ENCODE data around the gene TGFBR3. TPM values are rescaled to one million over a fixed set of nuclear protein-coding genes. Genes with fewer than 3 reads are reported as not detected.
"Not testable (repeated sequence)": the region's sequence is repeated elsewhere in the genome, so short reads cannot be mapped to it uniquely, and the experiment has no call there.

The TGFBR3 gene
- total RNA-seq, 1 experiment from 2014 or later = 7.7 TPM

DNA sequence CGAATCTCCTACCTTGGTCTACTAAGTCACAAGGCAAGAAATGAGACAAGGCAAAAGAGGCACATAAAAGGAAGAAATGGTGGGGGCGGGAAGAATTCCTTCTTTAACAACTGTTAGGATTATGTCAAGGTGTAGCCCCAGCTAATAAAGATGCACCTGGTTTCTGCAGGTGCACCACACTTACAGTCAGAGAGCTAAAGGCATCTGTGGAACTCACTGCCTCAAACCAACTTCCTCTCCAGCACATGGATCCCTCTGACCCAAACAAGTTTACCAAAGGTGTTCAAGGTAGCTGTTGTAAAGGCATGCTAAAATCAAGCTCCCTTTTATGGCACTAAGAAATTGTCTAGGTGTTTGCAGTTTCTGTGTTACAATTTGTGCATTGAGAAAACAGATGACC, 38.1 kb downstream of the TGFBR3 start:
- DNase-seq = no peak
- H3K27me3 ChIP-seq = no peaks in the 10 kb centered on the region
- no peak overlapping the region for H3K4me3 ChIP-seq
- no peak overlapping the region for H3K27ac ChIP-seq
- 0 out of 2 replicates have a peak, but pooled peaks cover 3% of the 10 kb centered on the region for H3K9me3 ChIP-seq (replicated peaks)
- no peaks in the 10 kb centered on the region for H3K36me3 ChIP-seq
- H3K4me1 ChIP-seq = peaks cover 10% of the 10 kb centered on the region

DNA sequence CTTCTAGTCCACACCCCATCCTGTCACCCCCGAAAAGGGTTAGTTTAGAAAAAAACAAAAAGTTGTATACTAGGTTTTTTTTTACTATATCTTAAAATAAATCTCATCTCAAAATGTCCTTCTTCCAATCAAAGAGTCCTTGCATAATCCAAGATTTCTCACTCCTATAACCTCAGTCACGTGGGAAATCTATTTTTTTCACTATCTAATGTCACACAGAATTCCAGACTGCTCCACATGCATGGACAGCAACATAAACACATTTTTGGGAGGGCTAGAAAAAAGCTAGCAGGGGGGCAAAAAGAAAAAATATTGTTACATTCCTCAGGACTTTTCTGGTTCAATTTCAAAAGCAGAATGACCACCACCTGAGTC, 39.3 kb downstream of the TGFBR3 start:
- Histone ChIP-seq H3K27ac (no peak overlapping the region), H3K9me3 (replicated peaks) (0 out of 2 replicates have a peak, but pooled peaks cover 3% of the 10 kb centered on the region), H3K4me1 (peaks cover 10% of the 10 kb centered on the region), H3K27me3 (no peaks in the 10 kb centered on the region), H3K36me3 (no peaks in the 10 kb centered on the region), H3K4me3 (no peak overlapping the region)
- DNase-seq = no peak

DNA sequence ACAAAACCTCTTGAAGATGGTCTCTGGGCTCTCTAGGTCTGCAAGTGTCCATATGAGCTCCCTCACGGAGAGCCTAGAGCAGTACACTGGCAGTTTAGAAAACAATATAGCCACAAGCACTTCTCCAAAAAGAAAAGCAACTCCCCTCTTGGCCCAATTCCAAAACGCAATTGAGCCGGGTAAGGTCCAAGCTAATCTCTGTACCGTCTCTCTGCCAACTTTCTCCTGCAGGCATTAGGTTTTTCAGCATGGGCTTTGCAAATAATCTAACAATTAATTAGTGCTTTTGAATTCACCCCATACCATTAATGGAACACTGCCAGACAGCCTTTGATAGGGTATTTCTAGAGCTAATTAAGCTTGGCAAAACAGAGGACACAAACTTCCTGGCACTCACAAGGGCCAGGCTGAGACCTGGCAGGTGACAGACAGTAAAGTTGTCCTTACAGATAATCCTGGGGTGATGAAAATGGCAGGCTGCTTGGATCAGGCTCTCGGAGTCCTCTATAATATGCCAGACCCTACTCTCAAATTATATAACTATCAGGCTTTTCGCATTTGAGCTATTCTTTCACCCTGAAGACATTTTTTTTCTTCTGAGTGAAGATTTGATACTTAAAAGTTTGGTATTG, 39.8 kb downstream of the TGFBR3 start:
- 0 out of 2 replicates have a peak, but pooled peaks cover 3% of the 10 kb centered on the region for H3K9me3 ChIP-seq (replicated peaks)
- DNase-seq = peak; percentile 71 to 89
- no peak overlapping the region for H3K27ac ChIP-seq
- H3K4me3 ChIP-seq = no peak overlapping the region
- no peaks in the 10 kb centered on the region for H3K36me3 ChIP-seq
- H3K27me3 ChIP-seq = no peaks in the 10 kb centered on the region
- H3K4me1 ChIP-seq = peaks cover 10% of the 10 kb centered on the region

DNA sequence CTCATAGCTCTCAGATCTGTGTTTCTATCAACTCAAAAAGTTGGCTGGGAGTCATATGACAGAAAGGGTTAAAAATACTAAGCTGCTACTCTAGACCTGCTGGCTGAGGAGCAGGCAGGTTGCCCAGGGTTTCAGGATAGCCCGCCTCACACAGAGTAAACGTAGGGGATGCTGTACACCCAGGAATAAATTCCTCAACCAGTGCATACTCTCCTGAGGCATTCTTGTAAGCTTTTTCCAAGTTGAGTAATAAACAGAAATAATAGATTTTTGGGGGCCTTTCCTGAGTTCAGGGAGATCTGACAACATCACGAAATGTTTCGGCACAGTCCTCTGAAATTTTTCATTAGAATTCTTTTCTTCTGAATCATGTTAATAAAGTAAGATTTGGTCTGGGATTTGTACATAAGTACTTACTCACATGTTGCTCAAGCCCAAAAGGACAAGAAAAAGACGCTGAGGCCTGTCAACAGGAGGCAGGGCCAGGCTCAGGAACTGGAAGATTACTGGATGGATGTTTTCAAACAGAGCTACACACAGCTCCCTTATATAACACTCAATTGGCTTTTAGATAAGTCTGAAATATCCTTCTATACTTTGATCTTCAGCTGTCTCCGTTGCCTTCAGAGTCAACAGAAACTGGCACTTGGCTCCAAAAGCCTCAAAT, 41.0 kb downstream of the TGFBR3 start:
- no peak for DNase-seq
- no peak overlapping the region for H3K27ac ChIP-seq

DNA sequence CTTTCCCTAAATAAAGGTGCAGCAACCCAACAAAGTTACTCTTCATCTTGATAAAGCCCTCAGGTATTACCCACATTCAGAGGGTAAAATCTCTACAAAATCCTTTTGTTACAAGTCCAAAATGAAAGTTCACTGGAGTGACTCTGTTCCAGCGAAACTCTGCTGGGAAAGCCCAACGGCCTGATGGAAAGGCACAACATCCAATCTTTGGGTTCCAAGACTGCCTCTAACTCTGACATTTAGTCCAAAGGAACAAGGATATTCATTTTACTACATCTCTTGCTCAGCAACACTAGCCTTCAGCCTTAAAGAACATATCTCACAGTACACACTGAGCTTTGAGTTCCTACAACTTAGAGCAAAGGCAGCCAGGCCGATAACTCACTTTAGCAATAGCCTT, 42.1 kb downstream of the TGFBR3 start:
- no peak overlapping the region for H3K27ac ChIP-seq
- 0 out of 2 replicates have a peak, but pooled peaks cover 3% of the 10 kb centered on the region for H3K9me3 ChIP-seq (replicated peaks)
- no peak overlapping the region for H3K4me3 ChIP-seq
- H3K4me1 ChIP-seq = peaks cover 10% of the 10 kb centered on the region
- H3K36me3 ChIP-seq = no peaks in the 10 kb centered on the region
- no peaks in the 10 kb centered on the region for H3K27me3 ChIP-seq
- DNase-seq = no peak

More for the DNA sequence above, 41.0 kb downstream of the TGFBR3 start:
- Histone ChIP-seq H3K9me3 (replicated peaks) (0 out of 2 replicates have a peak, but pooled peaks cover 3% of the 10 kb centered on the region), H3K4me1 (peaks cover 10% of the 10 kb centered on the region), H3K36me3 (no peaks in the 10 kb centered on the region), H3K4me3 (no peak overlapping the region), H3K27me3 (no peaks in the 10 kb centered on the region)

DNA sequence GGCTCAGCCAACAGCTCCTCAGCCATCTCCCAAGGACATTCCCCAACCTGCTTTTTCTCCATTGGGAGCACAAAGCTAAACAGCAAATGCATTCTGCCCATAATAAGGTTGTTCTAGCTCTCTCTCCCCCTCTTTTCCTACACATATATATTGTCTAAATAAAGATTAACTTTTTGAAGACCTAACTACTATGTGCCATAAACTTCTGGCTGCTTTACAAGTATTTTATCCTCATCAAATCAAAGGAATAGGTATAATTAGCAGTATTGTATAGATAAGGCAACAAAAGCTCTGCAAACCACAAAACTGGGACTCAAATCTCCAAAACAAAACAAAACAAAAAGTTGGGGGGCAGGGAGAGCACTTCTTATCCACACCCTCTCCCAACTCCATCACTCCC, 43.4 kb downstream of the TGFBR3 start:
- H3K4me1 ChIP-seq = peaks cover 10% of the 10 kb centered on the region
- DNase-seq = no peak

DNA sequence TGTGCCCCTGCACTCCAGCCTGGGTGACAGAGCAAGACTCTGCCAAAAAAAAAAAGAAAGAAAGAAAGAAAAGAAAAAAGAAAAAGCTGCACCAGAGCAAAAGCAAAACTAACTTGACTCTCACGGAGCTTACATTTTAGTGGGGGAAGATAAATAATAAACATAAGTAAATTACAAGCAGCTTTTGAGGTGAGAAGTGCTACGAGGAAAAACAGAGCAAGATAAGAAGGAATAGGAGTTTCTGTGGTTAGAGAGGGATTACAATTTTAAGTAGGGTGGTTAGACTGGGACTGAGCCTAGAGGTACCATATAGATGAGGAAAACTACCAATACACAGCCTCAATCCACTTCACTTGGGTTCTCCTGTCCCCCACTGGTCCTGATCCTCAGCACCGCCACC, 43.9 kb downstream of the TGFBR3 start:
- Histone ChIP-seq H3K27ac (no peak overlapping the region), H3K9me3 (replicated peaks) (0 out of 2 replicates have a peak, but pooled peaks cover 3% of the 10 kb centered on the region), H3K4me1 (peaks cover 10% of the 10 kb centered on the region), H3K4me3 (no peak overlapping the region), H3K27me3 (no peaks in the 10 kb centered on the region), H3K36me3 (no peaks in the 10 kb centered on the region)
- DNase-seq = no peak

More for the DNA sequence above, 43.4 kb downstream of the TGFBR3 start:
- H3K4me3 ChIP-seq = no peak overlapping the region
- H3K36me3 ChIP-seq = no peaks in the 10 kb centered on the region
- H3K27ac ChIP-seq = no peak overlapping the region
- 0 out of 2 replicates have a peak, but pooled peaks cover 3% of the 10 kb centered on the region for H3K9me3 ChIP-seq (replicated peaks)
- no peaks in the 10 kb centered on the region for H3K27me3 ChIP-seq

DNA sequence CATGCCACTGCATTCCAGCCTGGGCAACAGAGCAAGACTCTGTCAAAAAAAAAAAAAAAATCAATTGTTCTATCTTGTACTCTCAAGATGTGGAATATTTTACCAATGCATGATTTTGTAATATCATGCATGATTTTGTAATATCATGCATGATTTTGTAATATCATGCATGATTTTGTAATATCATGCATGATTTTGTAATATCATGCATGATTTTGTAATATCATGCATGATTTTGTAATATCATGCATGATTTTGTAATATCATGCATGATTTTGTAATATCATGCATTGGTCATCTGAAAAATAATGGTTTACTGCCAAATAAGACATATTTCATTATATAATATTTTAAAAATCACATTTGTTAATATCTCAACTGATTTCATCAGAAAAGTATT, 45.7 kb downstream of the TGFBR3 start:
- not testable (repeated sequence) for H3K9me3 ChIP-seq (replicated peaks); DNase-seq; H3K4me3 ChIP-seq; H3K36me3 ChIP-seq; H3K27ac ChIP-seq; H3K27me3 ChIP-seq; H3K4me1 ChIP-seq

DNA sequence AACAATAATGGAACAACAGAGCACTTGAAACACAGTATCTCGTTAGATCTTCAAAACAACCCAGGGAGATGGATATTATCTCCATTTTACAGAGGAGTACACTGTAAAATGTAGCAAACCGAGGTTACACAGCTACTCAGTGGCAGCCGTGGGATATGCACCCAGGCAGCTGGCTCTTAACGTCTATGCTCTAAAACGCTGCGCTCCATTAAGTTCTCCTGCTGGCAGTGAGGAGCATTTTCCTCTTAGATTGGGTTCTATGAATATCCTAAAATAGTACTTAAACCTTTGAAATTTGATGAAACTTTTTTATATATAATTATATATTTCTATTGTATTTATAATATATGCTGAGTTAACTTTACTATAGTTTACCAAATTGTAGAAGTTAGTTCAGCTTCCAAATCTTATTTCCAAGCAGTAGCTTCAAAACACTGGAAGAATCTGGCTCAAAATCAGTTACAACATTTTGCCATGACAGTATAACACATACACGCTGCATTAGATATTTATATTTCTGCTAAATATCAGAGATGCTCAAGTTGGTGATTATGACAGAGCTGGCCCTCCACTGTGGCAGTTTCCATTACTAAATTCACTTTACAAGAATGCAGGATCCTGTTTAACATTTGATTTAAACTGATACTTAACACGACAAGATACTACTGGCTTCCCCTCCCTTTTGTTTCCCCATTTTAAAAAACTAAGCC, 49.5 kb downstream of the TGFBR3 start:
- no peaks in the 10 kb centered on the region for H3K9me3 ChIP-seq (replicated peaks)
- H3K27ac ChIP-seq = no peak overlapping the region
- no peaks in the 10 kb centered on the region for H3K36me3 ChIP-seq
- no peaks in the 10 kb centered on the region for H3K4me1 ChIP-seq
- no peaks in the 10 kb centered on the region for H3K27me3 ChIP-seq
- DNase-seq = no peak
- H3K4me3 ChIP-seq = no peak overlapping the region

DNA sequence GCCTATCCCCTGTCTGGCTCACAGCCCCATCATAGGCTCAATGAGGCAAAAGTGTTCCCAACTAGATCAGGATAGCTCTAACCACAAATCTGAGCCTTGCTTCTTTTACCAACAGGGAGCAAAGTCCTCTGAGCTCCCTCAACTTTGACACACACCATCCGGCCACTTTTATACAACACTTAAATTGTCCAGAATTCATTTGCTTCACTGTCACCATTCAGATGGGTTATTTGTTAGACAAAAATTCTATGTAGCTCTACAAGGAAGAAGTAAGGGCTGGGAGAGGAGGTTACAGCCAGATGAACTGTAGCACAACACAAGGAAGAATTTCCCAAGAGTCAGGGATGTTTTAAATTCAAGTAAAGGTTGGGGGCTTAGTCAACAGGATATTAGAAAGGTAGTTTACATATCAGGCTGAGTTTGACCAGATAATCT, 50.8 kb downstream of the TGFBR3 start:
- H3K4me3 ChIP-seq = no peak overlapping the region
- no peak for DNase-seq
- H3K4me1 ChIP-seq = peaks cover 4% of the 10 kb centered on the region; the same call in 1 of the 2 replicates
- no peaks in the 10 kb centered on the region for H3K27me3 ChIP-seq
- no peaks in the 10 kb centered on the region for H3K9me3 ChIP-seq (replicated peaks)
- no peak overlapping the region for H3K27ac ChIP-seq
- no peaks in the 10 kb centered on the region for H3K36me3 ChIP-seq

DNA sequence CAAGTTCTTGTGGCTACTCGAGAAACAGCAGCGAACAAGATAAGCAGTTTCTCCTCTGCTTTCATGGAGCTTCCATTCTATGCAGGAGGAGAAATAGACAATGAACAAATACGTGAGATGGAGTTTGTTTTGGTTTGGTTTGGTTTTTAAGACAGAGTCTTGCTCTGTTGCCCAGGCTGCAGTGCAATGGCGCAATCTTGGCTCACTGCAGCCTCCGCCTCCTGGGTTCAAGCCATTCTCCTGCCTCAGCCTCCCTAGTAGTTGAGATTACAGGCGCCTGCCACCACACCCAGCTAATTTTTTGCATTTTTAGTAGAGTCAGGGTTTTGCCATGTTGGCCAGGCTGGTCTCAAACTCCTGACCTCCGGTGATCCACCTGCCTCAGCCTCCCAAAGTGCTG, 51.4 kb downstream of the TGFBR3 start:
- not testable (repeated sequence) for H3K27me3 ChIP-seq; H3K27ac ChIP-seq; DNase-seq; H3K4me1 ChIP-seq; H3K4me3 ChIP-seq; H3K9me3 ChIP-seq (replicated peaks); H3K36me3 ChIP-seq

DNA sequence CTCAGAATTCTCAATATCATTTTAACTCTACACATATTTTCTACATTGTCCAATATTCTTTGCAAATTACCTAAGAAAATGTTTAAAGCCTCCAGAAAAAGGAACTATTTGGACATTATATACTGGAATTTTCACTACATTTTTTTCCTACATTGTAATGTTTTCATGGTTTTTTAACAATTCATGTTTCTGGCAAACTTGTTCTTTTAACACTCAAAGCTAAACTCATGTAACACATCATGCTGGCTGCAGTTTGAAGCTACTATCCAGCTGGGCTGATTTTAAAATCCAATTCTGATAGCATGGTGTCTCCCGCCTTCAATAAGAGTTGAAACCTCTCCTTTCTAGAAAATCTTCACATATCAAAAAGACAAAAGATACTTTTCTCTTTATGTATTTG, 52.0 kb downstream of the TGFBR3 start:
- Histone ChIP-seq H3K36me3 (no peaks in the 10 kb centered on the region), H3K27ac (no peak overlapping the region), H3K27me3 (no peaks in the 10 kb centered on the region), H3K4me3 (no peak overlapping the region), H3K9me3 (replicated peaks) (no peaks in the 10 kb centered on the region), H3K4me1 (peaks cover 6% of the 10 kb centered on the region; the same call in 1 of the 2 replicates)
- DNase-seq = no peak

DNA sequence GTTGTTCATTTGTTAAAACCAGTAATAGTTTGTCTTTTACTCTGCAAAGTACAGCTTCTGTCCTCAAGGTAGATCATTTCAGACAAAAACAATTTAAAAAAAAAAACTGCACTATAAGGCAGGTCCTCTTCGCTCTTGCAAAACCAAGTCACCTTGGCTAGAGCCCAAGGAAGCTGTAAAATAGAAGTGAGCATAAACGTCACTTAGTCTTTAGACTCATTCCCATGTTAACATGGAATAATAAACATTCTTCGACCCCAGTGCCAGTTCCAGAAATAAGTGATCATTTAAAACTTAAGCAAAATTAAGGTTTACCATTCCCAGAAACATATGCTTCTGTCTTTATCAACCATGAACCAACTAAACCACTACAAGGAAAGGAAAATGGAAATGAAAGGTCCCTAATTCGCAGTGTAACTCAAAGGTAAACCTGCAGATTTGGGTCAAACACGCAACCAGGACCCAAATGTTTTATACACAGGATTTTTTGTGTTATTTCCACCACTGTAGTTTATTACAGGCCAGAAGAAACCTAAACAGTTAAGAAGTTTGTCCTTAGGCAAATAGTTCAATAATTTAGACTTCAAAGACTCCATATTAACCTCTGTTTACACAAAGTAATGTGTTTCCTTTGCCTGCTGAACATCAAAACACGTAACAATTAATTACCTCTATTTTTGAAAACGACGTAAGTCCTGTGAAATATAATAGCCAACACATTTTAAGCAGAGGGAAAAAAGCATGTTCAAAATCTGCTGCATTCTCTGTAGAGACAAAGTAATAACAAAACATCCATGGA, 54.6 kb downstream of the TGFBR3 start:
- peaks cover 6% of the 10 kb centered on the region; the same call in 1 of the 2 replicates for H3K4me1 ChIP-seq
- H3K27me3 ChIP-seq = no peaks in the 10 kb centered on the region
- no peak overlapping the region for H3K27ac ChIP-seq
- H3K36me3 ChIP-seq = no peaks in the 10 kb centered on the region
- no peak for DNase-seq
- no peaks in the 10 kb centered on the region for H3K9me3 ChIP-seq (replicated peaks)
- no peak overlapping the region for H3K4me3 ChIP-seq

DNA sequence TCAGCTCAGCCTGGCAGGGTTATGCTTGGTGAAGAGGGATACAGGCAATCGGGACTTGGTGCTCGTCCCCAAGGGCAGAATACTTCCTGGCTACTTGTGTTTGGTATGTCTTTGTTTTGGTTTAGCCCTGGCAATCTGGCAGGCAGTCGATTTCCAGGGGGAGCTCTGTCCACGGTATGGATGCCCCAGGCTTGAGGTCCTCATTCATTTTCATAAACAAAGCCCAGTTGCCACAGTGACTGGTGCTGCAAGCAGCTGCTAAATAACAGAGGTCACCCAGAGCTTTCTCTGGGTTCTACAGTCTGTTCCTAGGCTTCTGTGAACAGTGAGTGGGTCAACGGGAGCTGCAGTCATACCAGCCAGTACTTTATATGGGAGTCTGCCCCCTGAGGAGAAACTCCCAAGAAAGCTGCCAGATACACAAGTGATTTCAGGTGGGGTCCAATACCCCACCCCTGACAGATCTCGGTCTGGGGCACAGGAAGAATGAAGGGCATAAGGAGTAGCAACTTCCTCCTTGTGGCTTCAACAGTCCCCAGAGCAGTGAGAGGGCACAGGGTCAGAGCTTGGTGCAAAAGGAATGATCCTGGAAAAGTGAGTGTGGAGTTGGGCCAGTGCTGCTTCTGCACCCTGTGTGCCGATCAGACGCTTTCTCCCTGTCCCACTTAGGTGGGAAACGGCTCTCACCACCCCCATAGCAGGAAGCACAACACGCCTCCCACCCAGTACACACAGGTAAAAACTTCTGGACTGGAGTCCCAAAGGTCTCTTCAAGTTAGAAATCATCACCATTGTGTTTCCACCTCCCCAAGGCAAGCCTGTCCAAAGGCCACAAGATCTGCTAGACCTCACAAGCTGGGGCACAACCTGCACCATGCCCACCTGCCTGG, 55.5 kb downstream of the TGFBR3 start:
- no peak overlapping the region for H3K27ac ChIP-seq
- H3K4me3 ChIP-seq = no peak overlapping the region
- H3K4me1 ChIP-seq = peaks cover 6% of the 10 kb centered on the region; the same call in 1 of the 2 replicates
- DNase-seq = peak; percentile 67 to 71
- H3K36me3 ChIP-seq = no peaks in the 10 kb centered on the region
- no peaks in the 10 kb centered on the region for H3K27me3 ChIP-seq
- H3K9me3 ChIP-seq (replicated peaks) = no peaks in the 10 kb centered on the region
